ENCODE results near the gene MSI2.

MSI2 gene

GRCh38 chr17:57724026-57724728, 467.9 kb downstream of the MSI2 start:
- no peak for DNase-seq (ENCODE audit: low read depth)

- no peak for DNase-seq (ENCODE audit: low read depth)
Observed at GRCh38 chr17:57724729-57725125, 468.4 kb downstream of the MSI2 start.

- no peak for DNase-seq (ENCODE audit: low read depth)
Observed at GRCh38 chr17:57726213-57726790, 470.0 kb downstream of the MSI2 start.

- no peak for DNase-seq (ENCODE audit: low read depth)
Observed at GRCh38 chr17:57726838-57727237, 470.5 kb downstream of the MSI2 start.

GRCh38 chr17:57727630-57728175, 471.4 kb downstream of the MSI2 start:
- no peak for DNase-seq (ENCODE audit: low read depth)

- DNase-seq (ENCODE audit: low read depth), result no peak
Observed at GRCh38 chr17:57730026-57730701, 473.8 kb downstream of the MSI2 start.

GRCh38 chr17:57732062-57732461, 475.7 kb downstream of the MSI2 start:
- DNase-seq (ENCODE audit: low read depth), result no peak

GRCh38 chr17:57733085-57733484, 476.8 kb downstream of the MSI2 start:
- no peak for DNase-seq (ENCODE audit: low read depth)
